Esophagus mucosa (tissue), 1 donor: ENCODE results near the gene PSD4. TPM values are rescaled to one million over a fixed set of nuclear protein-coding genes. Genes with fewer than 3 reads are reported as not detected.

Source experiments
- ATAC-seq: fragments of 200-7000 bp; cut with Tn5 transposase; one replicate; pipeline ENCODE4 v1.9.1; 2020
- total RNA-seq: library from RNA; stranded (reverse); gene quantifications from one replicate; pipeline ENCODE4 v1.2.4, GENCODE V29; 2023
- donor health status: DM: yes; HTN: yes; CAD: no.

Gene PSD4
- total RNA-seq, 1 donor from 2014 or later: 38.6 TPM

DNA sequence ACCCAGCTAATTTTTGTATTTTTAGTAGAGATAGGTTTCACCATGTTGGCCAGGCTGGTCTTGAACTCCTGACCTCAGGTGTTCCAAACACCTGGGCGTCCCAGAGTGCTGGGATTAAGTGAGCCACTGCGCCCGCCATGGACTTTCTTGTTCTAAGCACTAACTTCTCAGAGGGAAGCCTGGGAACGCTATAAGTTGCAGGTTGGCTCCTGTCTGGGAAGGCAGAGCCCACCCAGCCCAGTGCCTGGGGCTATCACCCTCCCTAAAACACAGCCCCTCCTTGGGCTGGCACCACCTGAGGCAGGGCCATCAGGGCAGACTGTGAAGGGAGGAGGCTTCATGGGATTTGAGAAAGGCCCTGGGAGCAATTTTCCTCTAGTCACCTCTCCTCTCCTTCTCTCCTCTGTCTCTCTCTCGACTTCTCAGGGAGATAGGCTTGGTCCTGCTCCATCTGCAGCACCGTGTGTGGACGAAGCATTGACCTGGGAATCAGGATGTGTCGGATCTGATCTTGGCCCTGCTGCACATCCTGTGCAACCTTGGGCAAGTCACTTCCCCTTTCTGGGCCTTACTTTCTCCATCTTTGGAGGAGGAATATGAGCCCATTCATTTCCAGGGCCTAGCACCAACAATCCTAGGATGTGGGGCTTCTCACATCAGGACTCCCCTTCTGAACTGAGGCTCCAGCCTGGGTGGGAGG, 10.9 kb downstream of the PSD4 start:
- ATAC-seq: no peak

DNA sequence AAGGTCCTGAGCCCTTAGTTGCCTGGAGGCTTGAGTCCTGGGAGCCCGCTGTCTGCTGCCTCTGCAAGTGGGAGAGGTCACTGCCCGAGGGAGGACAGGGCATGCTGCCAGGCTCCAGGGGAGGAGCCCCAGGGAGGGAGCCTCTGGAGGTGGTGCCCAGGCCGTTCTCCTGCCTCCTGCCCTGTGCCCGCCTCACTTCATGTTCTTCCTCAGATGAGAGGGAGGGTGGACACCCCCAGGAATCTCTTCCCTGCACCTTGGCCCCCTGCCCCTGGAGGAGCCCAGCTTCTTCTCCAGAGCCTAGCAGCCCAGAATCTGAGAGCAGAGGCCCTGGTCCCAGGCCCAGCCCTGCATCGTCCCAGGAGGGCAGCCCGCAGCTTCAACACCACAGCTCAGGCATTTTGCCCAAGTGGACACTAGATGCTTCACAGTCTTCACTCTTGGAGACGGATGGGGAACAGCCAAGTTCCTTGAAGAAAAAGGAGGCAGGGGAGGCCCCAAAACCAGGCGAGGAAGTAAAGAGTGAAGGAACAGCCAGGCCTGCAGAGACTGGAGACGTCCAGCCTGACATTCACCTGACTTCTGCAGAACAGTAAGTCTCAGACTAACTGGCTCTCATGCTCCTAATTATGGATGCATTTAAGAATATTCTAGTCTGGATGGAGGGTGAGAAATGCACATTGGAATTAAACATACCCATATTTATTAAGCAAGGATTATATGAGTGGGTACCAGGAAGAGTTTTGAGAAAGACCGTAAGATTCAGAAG, 12.1 kb downstream of the PSD4 start:
- ATAC-seq: peak; percentile 20

GRCh38 chr2:113186433-113186796, 12.6 kb downstream of the PSD4 start:
- no peak for ATAC-seq

DNA sequence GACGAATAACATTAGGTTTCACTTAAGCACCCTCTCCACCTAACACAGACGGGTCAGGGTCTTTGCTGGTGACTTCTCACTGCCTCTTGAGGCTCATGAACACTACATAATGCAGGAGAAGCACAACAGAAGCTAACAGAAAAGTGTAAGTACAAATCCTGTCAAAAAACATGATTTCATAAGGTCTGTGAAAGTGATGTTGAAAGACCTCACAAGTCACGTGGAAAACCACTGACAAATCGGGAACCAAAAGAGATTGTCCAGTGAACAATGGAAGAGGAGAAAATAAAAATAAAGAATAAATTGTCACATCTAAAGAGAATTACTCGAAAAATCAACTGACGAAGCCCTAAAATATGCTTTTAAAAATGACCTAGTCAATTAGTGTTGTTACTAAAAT, 14.0 kb downstream of the PSD4 start:
- no peak for ATAC-seq

- no peak for ATAC-seq
These were observed 17.1 kb downstream of the PSD4 start for GRCh38 chr2:113190871-113191270.

DNA sequence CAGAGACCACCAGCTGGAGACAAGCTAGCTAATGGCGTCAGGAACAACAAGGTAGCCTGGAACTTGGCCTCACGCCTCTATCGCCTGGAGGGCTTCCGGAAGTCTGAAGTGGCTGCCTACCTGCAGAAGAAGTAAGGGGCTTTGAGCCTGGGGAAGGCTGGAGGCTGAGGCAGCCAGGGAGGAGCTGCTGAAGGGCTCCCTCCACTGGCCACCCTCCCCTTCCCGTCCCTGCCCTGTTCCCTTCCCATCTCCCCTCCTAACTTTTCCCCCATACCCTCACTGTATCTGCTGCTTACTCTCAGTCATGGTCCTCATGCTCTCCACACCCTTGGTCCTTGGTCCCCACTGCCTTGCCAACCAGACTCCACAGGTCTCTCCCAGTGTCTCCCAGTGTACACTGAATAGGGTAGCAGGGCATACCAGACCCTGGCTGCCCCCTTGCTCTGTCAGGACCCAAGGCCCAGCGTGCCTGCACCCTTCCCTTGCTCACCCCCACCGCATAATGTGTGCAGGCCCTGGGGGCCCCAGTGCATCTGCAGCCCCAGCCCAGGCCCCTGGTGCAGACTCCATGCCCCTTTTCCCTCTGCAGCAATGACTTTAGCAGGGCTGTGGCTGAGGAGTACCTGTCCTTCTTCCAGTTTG, 18.8 kb downstream of the PSD4 start:
- peak; percentile 6 for ATAC-seq

- ATAC-seq: no peak
These were observed 22.2 kb downstream of the PSD4 start for GRCh38 chr2:113195923-113196501.

GRCh38 chr2:113196839-113197238, 23.1 kb downstream of the PSD4 start:
- no peak for ATAC-seq

GRCh38 chr2:113197347-113198047, 23.7 kb downstream of the PSD4 start:
- no peak for ATAC-seq

DNA sequence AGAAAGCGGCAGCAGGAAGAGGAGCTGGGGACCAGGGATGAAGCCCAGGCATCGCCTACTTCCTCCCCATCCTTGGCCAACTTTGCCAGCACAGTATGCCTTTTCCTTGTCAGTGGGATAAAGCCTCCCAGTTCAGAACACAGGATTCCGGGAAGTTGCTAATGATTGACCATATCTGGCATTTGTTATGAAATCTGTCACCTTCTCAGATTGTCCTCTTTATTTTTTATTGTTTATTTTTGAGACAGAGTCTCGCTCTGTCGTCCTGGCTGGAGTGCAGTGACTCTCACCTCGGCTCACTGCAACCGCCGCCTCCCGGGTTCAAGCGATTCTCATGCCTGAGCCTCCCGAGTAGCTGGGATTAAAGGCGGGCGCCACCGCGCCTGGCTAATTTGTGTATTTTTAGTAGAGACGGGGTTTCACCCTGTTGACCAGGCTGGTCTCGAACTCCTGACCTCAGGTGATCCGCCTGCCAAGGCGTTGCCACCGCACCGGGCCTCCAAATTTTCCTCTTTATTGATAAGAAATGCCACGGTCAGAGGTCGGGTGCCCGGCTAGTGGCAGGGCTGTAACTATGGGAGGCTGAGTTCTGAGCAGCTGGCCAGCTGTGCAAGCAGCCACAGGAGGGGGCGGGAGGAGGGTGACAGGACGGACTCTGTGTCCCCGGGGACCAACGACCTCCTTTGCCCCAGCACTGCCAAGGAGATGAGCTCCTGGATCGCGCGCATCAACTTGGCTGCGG, 24.4 kb downstream of the PSD4 start:
- no peak for ATAC-seq

DNA sequence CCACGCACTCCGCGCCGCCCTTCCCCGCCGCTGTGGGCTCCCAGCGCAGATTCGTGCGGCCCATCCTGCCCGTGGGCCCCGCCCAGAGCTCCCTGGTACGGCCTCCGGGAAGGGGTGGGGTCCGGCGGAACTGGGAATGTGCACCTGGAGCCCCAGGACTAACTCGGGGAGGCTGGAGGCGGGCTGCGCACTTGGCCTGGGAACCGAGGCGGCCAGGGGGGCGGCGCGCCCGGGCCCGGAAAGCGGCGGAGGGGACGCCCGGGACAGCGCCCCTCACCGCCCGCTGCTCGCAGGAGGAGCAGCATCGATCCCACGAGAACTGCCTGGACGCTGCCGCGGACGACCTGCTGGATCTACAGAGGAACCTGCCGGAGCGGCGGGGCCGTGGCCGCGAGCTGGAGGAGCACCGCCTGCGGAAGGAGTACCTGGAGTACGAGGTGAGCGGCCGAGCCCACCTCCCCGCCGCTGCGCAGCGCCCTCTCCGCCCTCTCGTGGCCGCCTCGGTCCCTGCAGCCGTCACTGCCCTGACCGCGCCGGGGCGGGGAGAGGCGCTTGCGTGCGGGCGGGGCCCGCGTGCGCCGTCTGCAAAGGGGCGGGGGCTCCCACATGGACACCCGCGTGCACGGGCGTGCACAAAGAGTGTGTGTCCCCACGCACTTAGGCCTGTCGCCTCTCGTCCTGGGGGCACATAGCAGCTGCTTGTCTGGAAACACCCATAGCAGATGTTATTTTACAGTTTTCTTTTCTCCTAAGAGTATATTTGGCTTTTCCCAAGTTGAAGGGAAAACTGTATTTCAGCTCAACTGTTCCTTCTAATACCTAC, 25.2 kb downstream of the PSD4 start:
- peak; percentile 92 for ATAC-seq

DNA sequence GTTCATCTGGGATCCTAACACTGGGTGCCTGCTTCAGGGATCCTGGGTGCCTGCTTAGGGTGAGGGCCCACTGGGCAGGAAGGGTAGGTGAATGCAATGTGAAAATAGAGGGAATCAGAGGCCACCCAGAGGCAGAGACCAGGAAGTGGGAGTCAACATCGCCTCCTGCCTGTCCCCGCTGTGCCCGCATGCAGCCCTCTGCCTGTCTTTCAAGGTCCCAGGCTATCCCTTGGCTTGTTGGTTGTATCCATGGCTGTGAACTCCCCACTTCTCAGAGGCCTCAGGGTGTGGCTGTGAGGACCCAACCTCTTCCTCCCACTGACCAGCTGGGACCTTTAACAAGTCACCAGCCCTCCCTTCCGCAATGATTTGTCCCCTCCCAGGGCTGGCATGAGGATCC, 26.5 kb downstream of the PSD4 start:
- no peak for ATAC-seq

DNA sequence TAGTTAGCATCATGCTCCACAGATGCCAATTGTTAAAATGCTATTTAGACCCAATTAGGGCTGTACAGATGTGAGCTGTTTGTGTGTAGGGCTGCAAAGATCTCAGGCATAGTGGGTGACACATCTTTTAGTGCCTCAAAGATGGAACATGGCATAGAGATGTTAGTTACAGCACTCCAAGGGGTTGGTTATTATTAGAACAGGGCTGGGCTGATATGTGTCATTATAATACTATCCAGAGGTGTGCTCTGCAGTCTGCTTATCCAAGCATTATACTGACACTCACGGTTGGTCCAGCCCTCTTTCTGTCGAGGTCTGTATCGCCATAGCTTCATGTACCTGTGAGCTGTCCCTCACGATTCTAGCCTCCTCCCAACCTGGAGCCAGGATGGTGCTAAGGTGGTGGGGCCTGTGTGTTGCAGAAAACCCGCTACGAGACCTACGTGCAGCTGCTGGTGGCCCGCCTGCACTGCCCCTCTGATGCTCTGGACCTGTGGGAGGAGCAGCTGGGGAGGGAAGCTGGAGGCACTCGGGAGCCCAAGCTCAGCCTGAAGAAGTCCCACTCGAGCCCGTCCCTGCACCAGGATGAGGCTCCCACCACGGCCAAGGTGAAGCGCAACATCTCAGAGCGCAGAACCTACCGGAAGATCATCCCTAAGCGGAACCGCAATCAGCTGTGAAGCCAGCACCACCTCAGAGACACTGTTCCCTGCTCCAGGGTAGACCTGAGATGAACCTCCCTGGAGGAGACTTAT, 27.1 kb downstream of the PSD4 start:
- peak; percentile 56 for ATAC-seq

DNA sequence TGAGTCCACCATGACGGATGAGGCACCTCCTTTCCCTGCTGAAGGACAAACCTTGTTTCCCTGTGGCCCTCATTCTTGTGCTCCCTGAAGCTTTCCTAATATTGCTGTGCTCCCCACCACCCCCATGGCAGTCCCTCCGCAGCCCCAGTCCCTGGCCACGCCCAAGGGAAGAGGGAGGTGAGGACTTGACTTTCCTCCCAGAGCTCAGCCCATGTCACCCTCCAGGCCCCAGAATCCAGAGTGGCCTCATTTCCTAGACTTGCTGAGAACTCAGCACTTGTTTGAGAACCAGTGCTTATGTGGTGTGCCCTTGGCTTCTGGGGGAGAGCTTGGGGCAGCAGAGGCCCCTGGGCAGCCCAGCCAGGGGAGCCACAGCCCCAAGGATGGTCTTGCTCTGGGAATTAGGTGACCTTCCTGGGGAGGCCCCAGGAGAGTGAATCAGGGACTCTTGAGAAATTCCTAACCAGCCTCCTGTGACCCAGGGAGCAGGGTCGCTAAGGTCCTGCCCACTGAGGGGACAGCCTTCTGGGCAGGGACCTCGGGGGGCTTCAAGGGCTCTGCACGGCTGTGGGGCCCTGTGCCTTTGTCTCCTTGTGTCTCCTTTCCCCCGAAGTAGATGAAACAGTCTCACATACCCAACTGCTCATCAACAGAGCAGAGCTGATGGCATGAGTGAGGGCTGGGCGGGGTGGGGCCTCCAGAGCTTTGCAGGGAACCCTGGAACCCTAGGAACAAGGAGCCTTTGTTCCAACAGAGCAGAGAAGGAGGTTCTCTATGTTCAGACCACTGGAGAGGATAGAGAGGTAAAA, 27.9 kb downstream of the PSD4 start:
- no peak for ATAC-seq

DNA sequence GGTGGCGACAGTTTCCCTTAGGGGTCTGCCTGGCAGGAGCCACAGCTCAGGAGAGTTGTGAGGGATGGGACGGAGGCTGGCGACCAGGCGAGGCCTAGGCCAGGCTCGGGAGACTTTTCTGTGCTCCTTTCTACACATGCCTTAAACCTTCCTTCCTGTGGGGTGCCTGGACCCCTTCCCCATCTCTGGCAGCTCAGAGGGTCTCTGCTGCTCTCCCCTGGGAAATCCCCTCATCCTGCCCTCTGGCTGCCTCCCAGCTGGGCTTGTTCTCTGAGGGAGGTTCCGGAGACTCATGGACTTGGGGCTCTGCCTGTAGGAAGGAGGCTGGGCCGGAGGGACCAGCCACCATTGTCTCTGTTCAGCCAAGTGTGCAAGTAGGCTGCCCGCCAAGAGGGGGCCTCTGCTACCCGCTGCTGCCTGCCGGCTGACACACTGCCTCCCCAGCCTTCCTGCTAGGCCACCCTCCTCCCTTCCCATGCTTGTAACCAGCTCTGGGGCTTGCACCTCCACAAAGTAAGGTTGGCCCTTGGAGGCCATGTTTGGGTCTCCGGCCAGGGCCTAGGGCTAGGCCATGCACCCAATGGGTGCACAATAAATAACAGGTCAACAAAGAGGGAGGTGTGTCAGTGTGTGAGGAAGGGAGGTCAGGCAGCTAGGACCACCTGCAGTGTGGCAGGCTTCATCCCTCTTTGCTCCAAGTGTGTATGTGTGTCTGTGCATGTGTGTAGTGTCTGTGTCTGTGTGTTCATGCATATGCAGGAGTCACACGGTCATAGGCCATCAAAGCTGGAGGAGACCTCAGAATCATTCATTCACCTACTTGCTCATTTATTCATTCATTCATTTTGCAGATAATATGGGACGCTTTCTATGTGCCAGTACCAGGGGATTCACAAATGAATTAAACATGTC, 28.8 kb downstream of the PSD4 start:
- no peak for ATAC-seq

GRCh38 chr2:113203217-113203530, 29.4 kb downstream of the PSD4 start:
- ATAC-seq: no peak

GRCh38 chr2:113203901-113204519, 30.2 kb downstream of the PSD4 start:
- ATAC-seq: peak; percentile 62

DNA sequence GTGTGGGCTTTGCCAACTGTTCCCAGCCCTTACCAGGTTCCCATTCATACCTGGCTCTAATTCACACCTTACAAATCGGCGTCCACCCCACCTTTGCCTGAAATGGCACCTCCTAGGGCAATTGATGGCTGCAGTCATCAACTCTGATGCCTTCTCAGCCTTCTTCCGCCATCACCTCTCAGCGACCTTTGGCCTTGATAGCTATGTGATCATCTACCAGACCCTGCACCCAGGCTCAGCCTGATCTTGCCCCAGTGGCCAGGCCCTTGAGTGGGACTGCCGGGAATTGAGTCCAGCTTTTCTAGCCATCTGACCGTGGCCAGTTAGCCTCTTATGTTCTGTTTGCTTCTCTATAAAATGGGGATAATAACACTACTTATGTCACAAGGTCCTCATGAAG, 32.5 kb downstream of the PSD4 start:
- ATAC-seq: no peak
